SK-N-SH (cell line): ENCODE results near the gene CDK10. TPM values are rescaled to one million over a fixed set of nuclear protein-coding genes. Genes with fewer than 3 reads are reported as not detected.

Experiments used
- CTCF ChIA-PET: fragments of 300-600, 350-600 bp; formaldehyde crosslinking; extraction: SDS; loops from one replicate; lab custom pipeline; 2021; lab: Yijun Ruan, JAX
- POLR2A ChIA-PET: fragments of 350-600 bp; sonication (Branson Sonifier 250); formaldehyde crosslinking; extraction: SDS; loops from one replicate; lab custom pipeline; 2020; ENCODE audit warnings: antibody characterized with exemption, inconsistent platforms; lab: Yijun Ruan, JAX
- DNase-seq: peaks from one replicate; pipeline ENCODE4 v3.0.0; 2012
- H2AFZ ChIP-seq: fragments of 200-600 bp; sonication (generic); 2 replicates; pipeline ENCODE4 v1.8.1; 2016; ENCODE audit warnings: antibody characterized with exemption, mild to moderate bottlenecking, low read depth
- H3F3A ChIP-seq: fragments of 200-600 bp; sonication (generic); replicated peaks from 2 replicates; pipeline ENCODE3; 2016; ENCODE audit warnings: antibody characterized with exemption, mild to moderate bottlenecking; ENCODE audit not compliant: insufficient read depth
- H3K27ac ChIP-seq, 2 experiments: fragments of 200-500 bp in 1 of 2; fragments of 200-600 bp in 1 of 2; sonication (Bioruptor generic) in 1 of 2; sonication (generic), shearing (Covaris generic) in 1 of 2; 2 replicates each; pipeline versions ENCODE4 v1.5.1 to v1.6.1; 2014 to 2016; ENCODE audit warnings: low read depth in 2 of 2, inconsistent platforms in 1 of 2, low read length in 1 of 2, mild to moderate bottlenecking in 1 of 2, mixed read lengths in 1 of 2
- H3K27me3 ChIP-seq: fragments of 200-600 bp; sonication (generic), shearing (Covaris generic); 2 replicates; pipeline ENCODE4 v1.6.1; 2016; ENCODE audit warnings: mixed run types; ENCODE audit not compliant: insufficient read depth
- H3K36me3 ChIP-seq, 2 experiments: fragments of 200-500 bp in 1 of 2; fragments of 200-600 bp in 1 of 2; sonication (Bioruptor generic) in 1 of 2; sonication (generic) in 1 of 2; replicated peaks in 1 of 2; 2 replicates each; pipeline versions ENCODE3 to v1.5.1; 2014 to 2016; ENCODE audit warnings: low read length in 1 of 2, mild to moderate bottlenecking in 1 of 2; ENCODE audit not compliant: insufficient read depth in 2 of 2, control insufficient read depth in 1 of 2
- H3K4me1 ChIP-seq, 2 experiments: fragments of 200-500 bp in 1 of 2; fragments of 200-600 bp in 1 of 2; sonication (Bioruptor generic) in 1 of 2; sonication (generic), shearing (Covaris generic) in 1 of 2; 2 replicates each; pipeline versions ENCODE4 v1.5.1 to v1.6.1; 2014 to 2016; ENCODE audit warnings: low read depth in 1 of 2, low read length in 1 of 2, mixed run types in 1 of 2; ENCODE audit not compliant: insufficient read depth in 2 of 2, control insufficient read depth in 1 of 2
- H3K4me2 ChIP-seq: fragments of 200-600 bp; sonication (generic), shearing (Covaris generic); 2 replicates; pipeline ENCODE4 v1.6.1; 2017; ENCODE audit warnings: mixed run types
- H3K4me3 ChIP-seq, 2 experiments: fragments of 200-500 bp in 1 of 2; fragments of 200-600 bp in 1 of 2; sonication (Bioruptor generic) in 1 of 2; sonication (generic), shearing (Covaris generic) in 1 of 2; 2 replicates each; pipeline versions ENCODE4 v1.5.1 to v1.8.1; 2014 to 2016; ENCODE audit warnings: low read depth in 2 of 2, inconsistent platforms in 1 of 2, low read length in 1 of 2, mild to moderate bottlenecking in 1 of 2, mixed read lengths in 1 of 2, moderate library complexity in 1 of 2
- H3K79me2 ChIP-seq: fragments of 200-600 bp; sonication (generic); 2 replicates; pipeline ENCODE4 v1.8.1; 2017; ENCODE audit warnings: mild to moderate bottlenecking; ENCODE audit not compliant: insufficient read depth
- H3K9ac ChIP-seq: fragments of 200-600 bp; sonication (generic); 2 replicates; pipeline ENCODE4 v1.6.1; 2017; ENCODE audit warnings: mixed run types
- H3K9me2 ChIP-seq: fragments of 200-600 bp; sonication (generic); 2 replicates; pipeline ENCODE4 v1.6.1; 2017; ENCODE audit warnings: mixed run types
- H3K9me3 ChIP-seq: fragments of 200-600 bp; sonication (generic); 2 replicates; pipeline ENCODE4 v1.6.1; 2017; ENCODE audit warnings: mixed run types, mild to moderate bottlenecking, moderate library complexity
- H4K20me1 ChIP-seq: fragments of 200-600 bp; sonication (generic); 2 replicates; pipeline ENCODE4 v1.6.1; 2017; ENCODE audit warnings: mild to moderate bottlenecking, mixed run types; ENCODE audit not compliant: insufficient read depth
- CHD2 ChIP-seq: fragments of 150-350 bp; IDR thresholded peaks from 2 replicates; pipeline ENCODE4 v1.6.1; 2018; ENCODE audit warnings: low read length; ENCODE audit not compliant: partially characterized antibody
- FOSL2 ChIP-seq: IDR thresholded peaks from 2 replicates; pipeline ENCODE4 v1.4.0; 2012; ENCODE audit warnings: low read depth, mild to moderate bottlenecking, moderate library complexity, borderline replicate concordance
- FOXM1 ChIP-seq: IDR thresholded peaks from 2 replicates; pipeline ENCODE4 v1.4.0; 2012; ENCODE audit warnings: low read depth, mild to moderate bottlenecking
- JUND ChIP-seq: IDR thresholded peaks from 2 replicates; pipeline ENCODE4 v1.4.0; 2012
- MAX ChIP-seq: IDR thresholded peaks from 2 replicates; pipeline ENCODE4 v1.4.0; 2012; ENCODE audit warnings: low read depth
- MEF2A ChIP-seq: IDR thresholded peaks from 2 replicates; pipeline ENCODE4 v1.4.0; 2012; ENCODE audit warnings: low read depth, borderline replicate concordance
- NRF1 ChIP-seq: IDR thresholded peaks from 2 replicates; pipeline ENCODE4 v1.6.1; 2012; ENCODE audit warnings: low read depth, mild to moderate bottlenecking, low read length
- PBX3 ChIP-seq: IDR thresholded peaks from 2 replicates; pipeline ENCODE4; 2012
- POLR2AphosphoS5 ChIP-seq: IDR thresholded peaks from 2 replicates; pipeline ENCODE4 v1.6.1; 2012; ENCODE audit warnings: low read depth, low read length
- RAD21 ChIP-seq: IDR thresholded peaks from 2 replicates; pipeline ENCODE4 v1.6.1; 2012; ENCODE audit warnings: mild to moderate bottlenecking, low read length
- RCOR1 ChIP-seq: fragments of 150-350 bp; IDR thresholded peaks from 2 replicates; pipeline ENCODE4 v1.6.1; 2017; ENCODE audit warnings: antibody characterized with exemption, low read length
- REST ChIP-seq: IDR thresholded peaks from 2 replicates; pipeline ENCODE4 v1.6.1; 2012; ENCODE audit warnings: mild to moderate bottlenecking, low read depth, low read length, moderate library complexity
- RFX5 ChIP-seq: IDR thresholded peaks from 2 replicates; pipeline ENCODE4 v1.6.1; 2012; ENCODE audit warnings: mild to moderate bottlenecking, improper control_type of control experiment, low read length
- SMC3 ChIP-seq: IDR thresholded peaks from 2 replicates; pipeline ENCODE4 v1.6.1; 2012; ENCODE audit warnings: low read depth, low read length, improper control_type of control experiment
- TCF12 ChIP-seq: IDR thresholded peaks from 2 replicates; pipeline ENCODE4 v1.4.0; 2012
- WGBS: methylation state at CpG from one replicate; pipeline ENCODE4 v1.1.6; 2017; ENCODE audit warnings: low lambda C conversion rate; 5-methylcytosine and 5-hydroxymethylcytosine counted together
- polyA plus RNA-seq, 3 experiments: library from polyadenylated mRNA; depleted of rRNA; stranded (reverse); fragments of >200 nt; gene quantifications; 2 replicates each; pipeline ENCODE4 v1.2.3, GENCODE V29; 2012

Gene CDK10
- polyA plus RNA-seq, 1 of the 3 experiments (the other 2 are of a cell fraction) = 84.7 TPM

DNA sequence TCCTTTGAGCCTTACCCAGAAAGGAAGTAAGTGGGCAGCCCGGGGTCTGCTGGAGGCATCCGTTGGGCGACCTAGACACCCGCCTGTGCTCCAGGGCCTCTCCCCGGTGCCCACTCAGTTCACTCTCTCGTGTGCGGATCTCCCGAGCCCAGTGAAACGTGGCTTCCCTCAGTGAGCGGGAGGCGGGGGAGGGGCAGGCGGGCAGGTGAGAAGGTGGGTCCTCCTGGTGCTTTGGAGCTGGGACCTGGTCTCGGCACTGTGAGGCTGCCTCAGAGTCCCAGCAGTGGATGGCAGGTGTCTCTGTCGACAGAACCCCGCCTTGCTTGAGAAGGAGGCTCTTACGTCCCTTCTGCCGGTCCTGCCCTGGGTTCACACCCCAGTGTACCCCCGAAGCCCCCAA is 42.8 kb downstream of the CDK10 start:
- WGBS = 89% methylated on average over 14 of the region's 18 CpGs
- H3K9me3 ChIP-seq = no peaks in the 10 kb centered on the region
- peaks cover 13% of the 10 kb centered on the region for H4K20me1 ChIP-seq
- TF ChIP-seq POLR2AphosphoS5 (no peak), FOSL2 (no peak), FOXM1 (no peak), PBX3 (no peak), RFX5 (no peak)
- TF ChIP-seq, all 33 proteins: peak for 0
- Histone ChIP-seq H3K4me1 (no peaks in the 10 kb centered on the region; a peak in 1 of 4 replicates), H3K27ac (no peak overlapping the region), H3K4me2 (no peak overlapping the region), H2AFZ (no peak overlapping the region), H3F3A (no peaks in the 10 kb centered on the region), H3K79me2 (peaks cover 36% of the 10 kb centered on the region), H3K9me2 (no peaks in the 10 kb centered on the region), H3K4me3 (no peak overlapping the region), H3K36me3 (peaks cover 34 to 48% of the 10 kb centered on the region in 2 experiments), H3K9ac (no peak overlapping the region), H3K27me3 (no peaks in the 10 kb centered on the region)
- ChIA-PET POLR2A (no interaction called here), CTCF (interaction anchor here (0.6 kb wide), 1 partner anchor 28 kb away, joined by 3 read pairs; no protein-coding TSS in a partner anchor)
- no peak for DNase-seq

DNA sequence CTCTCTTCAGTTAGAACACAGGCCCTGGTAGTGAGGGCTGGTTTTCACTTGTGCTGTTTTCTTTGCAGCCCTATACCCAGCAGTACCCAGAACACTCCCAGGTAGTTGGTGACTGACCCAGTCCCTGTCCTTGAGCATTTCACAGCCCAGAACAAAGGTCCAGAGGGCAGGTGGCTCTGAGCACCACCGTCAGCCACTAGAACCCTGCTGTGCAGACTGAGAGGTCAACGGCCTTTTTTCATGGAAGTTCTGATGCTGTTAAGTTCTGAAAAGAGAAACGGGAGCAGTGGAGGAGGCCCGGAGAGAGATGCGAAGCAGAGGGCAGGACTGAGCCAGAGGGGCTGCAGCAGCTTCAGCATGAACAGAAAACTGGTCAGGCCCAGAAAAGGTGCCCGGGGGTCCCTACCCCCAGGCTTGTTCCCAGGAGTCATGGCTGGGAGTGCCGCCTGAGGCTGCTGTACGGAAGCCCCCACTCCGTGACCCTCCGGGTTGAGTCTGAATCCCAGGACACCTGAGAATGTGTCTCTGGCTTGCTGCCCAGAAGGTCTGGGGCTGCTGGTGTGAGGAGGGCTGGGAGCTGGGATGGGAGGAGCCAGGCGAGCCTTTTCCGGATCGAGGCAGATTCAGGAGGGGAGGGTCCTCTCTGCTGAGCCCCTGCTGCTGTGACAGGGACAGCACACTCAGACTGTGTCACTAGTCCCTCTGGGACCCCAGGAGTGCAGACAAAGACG is 43.5 kb downstream of the CDK10 start:
- peaks cover 32% of the 10 kb centered on the region for H3K79me2 ChIP-seq
- TF ChIP-seq SMC3 (no peak), REST (no peak), TCF12 (no peak), RCOR1 (no peak), CHD2 (no peak), JUND (no peak), FOSL2 (no peak), MEF2A (no peak), POLR2AphosphoS5 (no peak), RAD21 (no peak), NRF1 (no peak), FOXM1 (no peak), MAX (no peak)
- H2AFZ ChIP-seq = no peak overlapping the region
- H3K4me3 ChIP-seq = no peak overlapping the region
- ChIA-PET POLR2A (no interaction called here), CTCF (interaction anchor here (0.6 to 1.2 kb wide), 2 partner anchors 29 to 131 kb away, joined by 3 read pairs; no protein-coding TSS in a partner anchor)
- peaks cover 35 to 49% of the 10 kb centered on the region in 2 experiments for H3K36me3 ChIP-seq
- no peaks in the 10 kb centered on the region for H3K9me2 ChIP-seq
- no peaks in the 10 kb centered on the region for H3K9me3 ChIP-seq
- H3K9ac ChIP-seq = no peak overlapping the region
- H3K27ac ChIP-seq = no peak overlapping the region
- no peaks in the 10 kb centered on the region for H3K27me3 ChIP-seq
- peaks cover 1% of the 10 kb centered on the region for H3F3A ChIP-seq
- no peak for DNase-seq
- WGBS = 82% methylated on average over 10 of the region's 14 CpGs
- H3K4me1 ChIP-seq = no peaks in the 10 kb centered on the region; a peak in 1 of 4 replicates
- peaks cover 7% of the 10 kb centered on the region for H4K20me1 ChIP-seq
- no peak overlapping the region for H3K4me2 ChIP-seq
